ENCODE data around the gene EHBP1.

EHBP1 gene

DNA sequence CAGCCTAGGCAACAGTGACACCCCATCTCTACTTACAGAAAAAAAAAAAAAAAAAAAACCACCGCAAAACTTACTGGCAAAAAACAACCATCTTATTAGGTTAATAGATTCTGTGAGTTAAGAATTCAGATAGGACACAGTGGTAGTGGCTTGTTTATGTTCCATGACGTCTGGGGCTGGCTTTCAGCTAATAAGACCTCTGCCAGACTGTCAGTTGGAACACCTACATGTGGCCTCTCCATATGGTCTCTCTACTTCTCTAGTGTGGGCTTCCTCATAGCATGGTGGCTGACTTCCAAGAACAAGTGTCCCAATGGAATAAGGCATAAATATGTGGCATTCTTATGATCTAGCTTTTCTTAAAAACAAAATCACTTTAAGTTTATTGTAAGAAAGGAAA, 251.1 kb downstream of the EHBP1 start:
- no peak for TF ChIP-seq JUND (IDR thresholded peaks at IDR 0.05; ENCODE audit: low read depth)
- no peak for DNase-seq (ENCODE audit: low read depth in 1 of 2, low spot score in 1 of 2)
- in situ Hi-C loops (cut with HindIII; ENCODE audit: low pct_unique_long_range_greater_than_20kb, low sequenced_read_pairs), result no loop called here

DNA sequence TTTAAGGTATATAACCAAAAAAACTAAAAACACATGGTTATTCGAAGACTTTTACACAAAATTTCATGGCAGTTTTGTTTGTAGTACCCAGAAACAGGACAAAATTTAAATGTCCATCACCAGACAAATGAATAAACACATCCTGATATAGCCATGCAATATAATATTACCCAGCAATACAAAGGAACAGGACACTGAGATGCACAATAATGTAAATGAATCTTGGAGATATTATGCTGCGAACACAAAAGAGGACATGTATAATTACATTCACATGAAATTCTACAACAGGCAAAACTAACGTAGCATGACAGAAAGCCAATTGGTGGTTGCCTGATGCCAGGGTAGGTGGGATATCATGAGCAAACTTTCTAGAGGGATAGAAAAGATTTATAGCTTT, 252.7 kb downstream of the EHBP1 start:
- no peak for DNase-seq (ENCODE audit: low read depth in 1 of 2, low spot score in 1 of 2)
- in situ Hi-C loops (cut with HindIII; ENCODE audit: low pct_unique_long_range_greater_than_20kb, low sequenced_read_pairs), result no loop called here
- TF ChIP-seq JUND (IDR thresholded peaks at IDR 0.05; ENCODE audit: low read depth), result no peak

DNA sequence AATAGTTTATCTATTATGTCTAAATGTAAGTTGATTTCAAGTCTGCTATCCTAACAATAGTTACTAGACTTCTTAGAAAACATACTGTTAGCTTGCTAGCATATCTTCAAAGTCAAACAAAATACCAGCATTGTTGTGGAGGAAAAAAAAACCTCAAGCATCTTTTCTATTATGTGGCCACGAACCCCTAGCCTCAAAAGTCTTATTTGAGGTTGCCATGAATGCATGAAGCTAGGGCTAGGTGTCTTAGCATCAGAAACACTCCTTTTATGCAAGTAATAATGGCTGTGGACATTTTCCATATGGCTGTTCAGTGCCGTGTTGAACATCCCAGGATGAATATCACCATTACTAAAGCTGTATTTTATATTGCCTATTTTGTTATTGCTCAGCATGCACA, 258.5 kb downstream of the EHBP1 start:
- TF ChIP-seq JUND (IDR thresholded peaks at IDR 0.05; ENCODE audit: low read depth), result no peak
- in situ Hi-C loops (cut with HindIII; ENCODE audit: low pct_unique_long_range_greater_than_20kb, low sequenced_read_pairs), result no loop called here
- DNase-seq (ENCODE audit: low read depth in 1 of 2, low spot score in 1 of 2), result no peak

DNA sequence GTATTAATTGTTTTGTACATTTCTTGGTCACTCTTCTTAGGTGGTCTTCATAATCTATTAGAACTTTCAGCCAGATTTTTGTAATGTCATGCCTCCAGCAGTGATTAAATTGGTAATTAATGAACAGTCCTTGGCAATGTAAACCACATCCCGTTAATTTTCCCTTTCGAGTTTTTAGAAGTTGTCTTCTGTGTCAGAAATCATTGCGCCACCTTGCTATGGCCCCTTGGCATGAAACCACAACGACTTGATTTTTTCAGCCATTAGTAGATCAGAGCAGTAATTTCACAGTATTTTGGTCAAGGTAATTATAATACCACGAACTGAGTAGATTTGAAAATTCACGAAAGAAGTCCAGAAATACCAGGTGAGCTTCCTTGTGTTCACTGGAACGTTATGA, 259.2 kb downstream of the EHBP1 start:
- no peak for DNase-seq (ENCODE audit: low read depth in 1 of 2, low spot score in 1 of 2)
- in situ Hi-C loops (cut with HindIII; ENCODE audit: low pct_unique_long_range_greater_than_20kb, low sequenced_read_pairs), result no loop called here
- no peak for TF ChIP-seq JUND (IDR thresholded peaks at IDR 0.05; ENCODE audit: low read depth)

DNA sequence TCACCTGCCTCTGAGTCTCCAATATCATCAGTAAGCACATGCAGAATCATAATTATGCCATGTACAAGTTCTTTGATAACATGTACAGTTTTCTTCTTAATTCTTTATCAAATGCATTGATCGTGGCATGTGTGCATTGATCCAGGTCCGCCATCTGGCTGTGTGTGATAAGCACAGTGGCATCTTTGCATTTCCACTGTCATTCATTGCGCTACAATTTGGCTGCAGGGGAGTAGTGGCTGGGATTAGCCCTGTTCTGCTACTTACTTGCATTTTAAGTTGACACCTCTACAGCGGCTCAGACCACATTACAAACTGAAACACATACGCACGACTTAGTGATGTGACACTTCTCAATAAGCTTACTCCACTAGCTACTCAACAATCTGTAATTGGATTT, 261.5 kb downstream of the EHBP1 start:
- in situ Hi-C loops (cut with HindIII; ENCODE audit: low pct_unique_long_range_greater_than_20kb, low sequenced_read_pairs), result no loop called here
- no peak for DNase-seq (ENCODE audit: low read depth in 1 of 2, low spot score in 1 of 2)

DNA sequence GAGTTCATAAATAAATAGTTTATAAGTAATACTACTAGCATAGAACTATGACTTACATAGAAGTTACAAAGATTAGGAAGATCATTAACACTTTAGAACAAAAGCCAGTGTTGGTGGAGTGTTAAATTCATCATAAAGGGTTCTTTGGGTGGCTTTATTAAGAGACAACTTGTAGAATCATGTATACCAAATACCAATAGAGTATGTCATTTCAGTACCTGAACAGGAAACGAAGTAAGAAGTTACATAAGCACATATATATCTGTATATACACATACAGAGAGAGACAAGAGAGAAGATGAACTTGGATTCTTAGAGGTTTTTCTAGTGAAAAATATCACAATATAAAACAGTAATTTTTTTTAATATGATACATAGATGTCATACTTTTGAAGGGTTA, 262.7 kb downstream of the EHBP1 start:
- in situ Hi-C loops (cut with HindIII; ENCODE audit: low pct_unique_long_range_greater_than_20kb, low sequenced_read_pairs), result no loop called here
- no peak for DNase-seq (ENCODE audit: low read depth in 1 of 2, low spot score in 1 of 2)
- no peak for TF ChIP-seq JUND (IDR thresholded peaks at IDR 0.05; ENCODE audit: low read depth)

More for the DNA sequence above, 261.5 kb downstream of the EHBP1 start:
- TF ChIP-seq JUND (IDR thresholded peaks at IDR 0.05; ENCODE audit: low read depth), result no peak

DNA sequence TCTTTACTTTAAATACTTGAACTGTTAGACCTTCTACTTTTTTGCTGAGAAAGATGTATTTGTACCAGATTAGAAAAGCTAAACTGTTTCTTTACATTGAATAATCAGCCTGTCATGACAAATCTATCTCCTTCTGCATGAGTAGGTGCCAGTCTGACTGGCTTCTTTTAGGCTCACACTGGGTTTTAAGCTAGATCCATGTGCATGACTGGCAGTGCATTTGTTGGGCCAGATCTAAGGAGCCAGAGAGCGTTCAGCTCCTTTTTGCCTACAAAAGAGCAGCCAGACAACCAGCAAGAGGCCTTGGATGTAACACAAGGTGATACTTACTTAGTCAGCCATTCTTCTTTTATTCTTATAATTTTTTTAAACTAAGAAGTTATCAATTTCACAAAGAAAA, 263.2 kb downstream of the EHBP1 start:
- in situ Hi-C loops (cut with HindIII; ENCODE audit: low pct_unique_long_range_greater_than_20kb, low sequenced_read_pairs), result no loop called here
- no peak for TF ChIP-seq JUND (IDR thresholded peaks at IDR 0.05; ENCODE audit: low read depth)

DNA sequence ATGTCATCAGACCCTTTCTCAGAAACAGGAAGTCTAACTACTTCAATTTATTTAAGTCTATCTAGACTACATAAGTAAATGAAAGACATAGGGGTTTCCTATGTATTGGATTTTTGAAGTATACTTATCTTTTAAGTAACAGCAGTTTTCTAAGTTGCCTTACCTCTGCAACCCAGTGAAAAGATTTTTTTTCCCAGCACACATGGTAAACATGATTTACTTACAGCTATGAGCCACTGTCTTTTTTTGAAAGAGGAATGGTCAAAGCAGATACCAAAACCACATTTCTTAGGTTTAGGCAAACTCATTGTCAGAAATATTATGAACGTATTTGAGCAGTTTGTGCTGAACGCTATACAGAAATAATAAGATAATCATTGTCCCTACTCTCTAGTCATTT, 266.4 kb downstream of the EHBP1 start:
- in situ Hi-C loops (cut with HindIII; ENCODE audit: low pct_unique_long_range_greater_than_20kb, low sequenced_read_pairs), result no loop called here
- TF ChIP-seq JUND (IDR thresholded peaks at IDR 0.05; ENCODE audit: low read depth), result no peak
- no peak for DNase-seq (ENCODE audit: low read depth in 1 of 2, low spot score in 1 of 2)

More for the DNA sequence above, 263.2 kb downstream of the EHBP1 start:
- DNase-seq (ENCODE audit: low read depth in 1 of 2, low spot score in 1 of 2), result no peak

DNA sequence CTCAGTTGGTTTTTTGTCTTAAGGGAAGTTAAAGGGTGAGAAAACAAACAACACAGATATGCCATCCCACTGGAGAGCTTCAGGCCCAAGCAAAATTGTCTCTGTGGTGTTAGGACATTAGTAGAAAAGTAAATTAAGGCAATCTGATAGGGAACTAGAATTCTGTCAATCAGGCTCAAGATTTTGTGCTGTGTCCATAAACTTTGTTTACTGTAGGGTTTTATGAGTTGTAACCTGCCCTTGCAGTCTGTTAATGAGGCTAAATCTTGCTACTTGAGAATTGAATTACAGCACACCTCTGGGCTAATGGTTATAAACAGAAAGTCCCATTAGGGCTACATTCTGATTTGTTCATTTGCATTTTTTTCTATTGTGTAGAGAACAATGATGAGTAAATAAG, 267.1 kb downstream of the EHBP1 start:
- peak in 1 of 2 experiments; percentile 60 for DNase-seq (ENCODE audit: low read depth in 1 of 2, low spot score in 1 of 2)
- in situ Hi-C loops (cut with HindIII; ENCODE audit: low pct_unique_long_range_greater_than_20kb, low sequenced_read_pairs), result no loop called here
- no peak for TF ChIP-seq JUND (IDR thresholded peaks at IDR 0.05; ENCODE audit: low read depth)

DNA sequence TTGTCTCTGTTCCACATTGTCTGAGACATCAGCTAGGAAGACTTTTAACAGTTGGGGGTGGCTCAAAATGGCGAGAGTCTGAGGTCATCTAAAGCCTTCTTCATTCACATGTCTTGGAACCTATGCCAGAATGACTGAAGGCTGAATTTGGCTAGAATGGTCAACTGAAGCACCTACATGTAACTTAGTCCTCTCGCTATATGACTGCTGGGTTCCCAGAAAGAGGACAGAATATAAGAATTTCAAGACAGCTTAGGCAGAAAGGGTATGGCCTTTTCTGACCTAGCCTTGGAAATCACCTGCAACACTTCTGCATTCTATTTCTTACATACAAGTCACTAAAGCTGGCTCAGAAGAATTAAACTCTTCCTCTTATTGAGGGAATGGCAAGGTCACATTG, 269.5 kb downstream of the EHBP1 start:
- no peak for TF ChIP-seq JUND (IDR thresholded peaks at IDR 0.05; ENCODE audit: low read depth)
- in situ Hi-C loops (cut with HindIII; ENCODE audit: low pct_unique_long_range_greater_than_20kb, low sequenced_read_pairs), result no loop called here
- DNase-seq (ENCODE audit: low read depth in 1 of 2, low spot score in 1 of 2), result no peak

DNA sequence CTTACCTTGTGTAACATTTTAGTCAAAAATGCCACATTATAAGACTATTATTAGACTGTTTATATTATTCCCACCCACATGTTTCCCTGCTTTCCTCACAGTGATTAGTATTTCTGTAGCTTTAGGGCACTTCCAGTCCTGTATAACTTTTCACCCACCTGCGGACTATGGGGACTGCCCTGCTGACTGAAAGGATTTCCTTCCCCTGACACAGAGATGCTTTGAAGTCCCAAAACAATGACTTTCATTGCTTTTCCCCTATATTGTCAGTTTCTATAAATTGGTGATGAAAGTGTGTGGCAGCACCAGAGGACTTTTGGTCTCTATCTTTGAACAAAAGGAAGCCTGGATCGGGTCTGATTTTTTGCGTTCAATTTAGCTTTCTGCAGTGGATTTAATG, 286.1 kb downstream of the EHBP1 start:
- no peak for TF ChIP-seq JUND (IDR thresholded peaks at IDR 0.05; ENCODE audit: low read depth)
- in situ Hi-C loops (cut with HindIII; ENCODE audit: low pct_unique_long_range_greater_than_20kb, low sequenced_read_pairs), result no loop called here
- DNase-seq (ENCODE audit: low read depth in 1 of 2, low spot score in 1 of 2), result no peak

DNA sequence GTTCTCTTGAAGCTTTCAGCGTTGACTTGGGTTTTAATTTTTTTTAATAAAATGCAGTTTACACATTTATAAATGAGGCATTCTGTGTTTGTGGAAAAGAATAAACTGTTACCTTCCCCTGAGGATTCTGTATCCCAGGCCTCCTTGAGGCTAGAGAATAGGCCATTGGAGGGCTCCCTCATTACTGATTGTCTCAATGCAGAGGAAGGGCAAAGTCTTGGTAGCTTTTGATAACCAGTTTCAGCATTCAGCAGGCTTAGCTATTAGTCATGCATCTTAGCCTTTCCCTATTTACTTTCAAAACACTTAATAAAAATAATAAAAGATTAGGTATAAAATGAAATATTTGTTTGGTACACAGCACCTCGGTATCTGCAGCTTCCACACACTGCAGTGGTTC, 287.0 kb downstream of the EHBP1 start:
- DNase-seq (ENCODE audit: low read depth in 1 of 2, low spot score in 1 of 2), result no peak
- no peak for TF ChIP-seq JUND (IDR thresholded peaks at IDR 0.05; ENCODE audit: low read depth)
- in situ Hi-C loops (cut with HindIII; ENCODE audit: low pct_unique_long_range_greater_than_20kb, low sequenced_read_pairs), result no loop called here

DNA sequence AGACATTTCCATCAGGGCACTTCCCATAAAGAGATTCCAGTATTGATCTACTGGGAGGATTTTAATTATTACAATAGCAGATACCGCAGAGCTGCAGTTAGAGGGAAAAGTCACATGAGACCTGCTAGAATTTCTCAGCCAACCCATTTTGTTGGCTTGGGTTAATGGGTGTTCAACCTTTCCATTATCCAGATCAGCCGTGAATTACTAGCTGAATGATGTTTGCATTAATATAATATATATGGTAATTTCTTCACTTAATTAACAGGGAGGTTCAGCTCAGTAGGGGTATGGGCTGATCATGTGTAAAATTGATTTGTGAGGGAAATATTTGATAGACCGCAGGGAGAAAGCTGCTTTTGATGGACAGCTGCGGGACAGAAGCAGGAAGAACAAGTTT, 288.7 kb downstream of the EHBP1 start:
- no peak for TF ChIP-seq JUND (IDR thresholded peaks at IDR 0.05; ENCODE audit: low read depth)
- in situ Hi-C loops (cut with HindIII; ENCODE audit: low pct_unique_long_range_greater_than_20kb, low sequenced_read_pairs), result no loop called here
- no peak for DNase-seq (ENCODE audit: low read depth in 1 of 2, low spot score in 1 of 2)

DNA sequence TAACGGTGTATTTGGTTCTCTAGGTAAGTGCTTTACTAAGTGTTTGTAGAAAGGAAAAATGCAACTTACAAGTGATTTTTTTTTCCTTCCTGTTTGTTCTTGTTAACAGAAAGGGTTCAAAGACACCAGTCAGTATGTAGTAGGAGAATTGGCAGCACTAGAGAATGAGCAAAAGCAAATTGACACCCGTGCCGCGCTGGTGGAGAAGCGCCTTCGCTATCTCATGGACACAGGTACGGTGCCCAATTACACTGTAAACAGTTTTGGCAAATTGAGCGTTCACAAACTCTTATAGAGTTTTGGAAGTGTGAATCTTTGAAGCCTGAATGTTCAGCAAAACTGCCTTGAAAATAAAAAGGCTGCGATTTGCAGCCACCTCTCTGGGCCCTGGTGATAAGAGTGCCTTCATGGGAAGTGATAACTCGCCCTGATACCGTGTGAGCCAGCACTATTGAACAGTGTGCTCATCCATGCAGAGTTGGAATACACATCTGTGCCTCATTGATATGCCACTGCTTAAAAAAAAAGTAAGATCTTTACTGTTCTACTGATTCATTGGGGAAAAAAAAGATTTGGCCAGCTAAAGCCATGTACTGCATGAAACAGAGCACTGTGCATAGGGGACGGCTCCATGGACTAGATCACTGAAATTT, 291.1 kb downstream of the EHBP1 start:
- in situ Hi-C loops (cut with HindIII; ENCODE audit: low pct_unique_long_range_greater_than_20kb, low sequenced_read_pairs), result no loop called here
- TF ChIP-seq JUND (IDR thresholded peaks at IDR 0.05; ENCODE audit: low read depth), result no peak
- DNase-seq (ENCODE audit: low read depth in 1 of 2, low spot score in 1 of 2), result no peak

All from T47D (cell line).